HG03060 (cell line): ENCODE results near the gene SLC5A5.
"Not testable (repeated sequence)": the region's sequence is repeated elsewhere in the genome, so short reads cannot be mapped to it uniquely, and the experiment has no call there.

Experiments
- ATAC-seq: cut with Tn5 transposase; IDR thresholded peaks from one replicate; pipeline ENCODE4 v1.9.1; 2021; ENCODE audit warnings: low read depth, moderate number of reproducible peaks; ENCODE audit not compliant: unreplicated experiment

The SLC5A5 gene

DNA sequence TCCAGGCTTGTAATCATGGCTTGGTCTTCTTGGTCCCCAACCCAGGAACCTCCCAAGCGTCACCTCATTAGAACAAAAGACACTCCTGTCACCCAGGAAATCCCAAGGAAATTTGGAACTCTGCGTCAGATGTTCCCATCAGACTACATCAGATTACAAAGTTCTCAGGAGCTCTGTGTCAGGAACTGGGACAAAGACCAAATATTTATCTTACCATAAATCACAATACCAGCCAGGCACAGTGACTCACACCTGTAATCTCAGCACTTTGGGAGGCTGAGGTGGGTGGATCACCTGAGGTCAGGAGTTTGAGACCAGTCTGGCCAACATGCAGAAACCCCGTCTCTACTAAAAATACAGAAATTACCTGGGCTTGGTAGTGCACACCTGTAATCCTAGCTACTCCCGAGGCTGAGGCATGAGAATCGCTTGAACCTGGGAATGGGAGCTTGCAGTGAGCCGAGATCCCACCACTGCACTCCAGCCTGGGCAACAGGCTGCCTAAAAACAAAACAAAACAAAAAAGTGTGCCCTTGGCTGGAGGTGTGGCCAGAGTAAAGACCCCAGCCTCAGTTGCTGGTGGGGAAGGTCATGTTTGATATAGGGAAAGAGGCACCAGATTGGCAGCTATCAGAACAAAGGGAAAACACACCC is 44.3 kb downstream of the SLC5A5 start:
- ATAC-seq: no peak

DNA sequence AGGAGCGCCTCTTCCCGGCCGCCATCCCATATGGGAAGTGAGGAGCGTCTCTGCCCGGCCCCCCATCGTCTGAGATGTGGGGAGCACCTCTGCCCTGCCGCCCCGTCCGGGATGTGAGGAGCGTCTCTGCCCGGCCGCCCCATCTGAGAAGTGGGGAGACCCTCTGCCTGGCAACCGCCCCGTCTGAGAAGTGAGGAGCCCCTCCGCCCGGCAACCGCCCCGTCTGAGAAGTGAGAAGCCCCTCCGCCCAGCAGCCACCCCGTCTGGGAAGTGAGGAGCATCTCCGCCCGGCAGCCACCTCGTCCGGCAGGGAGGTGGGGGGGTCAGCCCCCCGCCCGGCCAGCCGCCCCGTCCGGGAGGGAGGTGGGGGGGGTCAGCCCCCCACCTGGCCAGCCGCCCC is 46.4 kb downstream of the SLC5A5 start:
- not testable (repeated sequence) for ATAC-seq

DNA sequence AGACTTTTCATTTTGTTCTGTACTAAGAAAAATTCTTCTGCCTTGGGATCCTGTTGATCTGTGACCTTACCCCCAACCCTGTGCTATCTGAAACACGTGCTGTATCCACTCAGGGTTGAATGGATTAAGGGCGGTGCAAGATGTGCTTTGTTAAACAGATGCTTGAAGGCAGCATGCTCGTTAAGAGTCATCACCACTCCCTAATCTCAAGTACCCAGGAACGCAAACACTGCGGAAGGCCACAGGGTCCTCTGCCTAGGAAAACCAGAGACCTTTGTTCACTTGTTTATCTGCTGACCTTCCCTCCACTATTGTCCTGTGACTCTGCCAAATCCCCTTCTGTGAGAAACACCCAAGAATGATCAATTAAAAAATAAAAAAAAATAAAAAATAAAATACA is 47.4 kb downstream of the SLC5A5 start:
- not testable (repeated sequence) for ATAC-seq

DNA sequence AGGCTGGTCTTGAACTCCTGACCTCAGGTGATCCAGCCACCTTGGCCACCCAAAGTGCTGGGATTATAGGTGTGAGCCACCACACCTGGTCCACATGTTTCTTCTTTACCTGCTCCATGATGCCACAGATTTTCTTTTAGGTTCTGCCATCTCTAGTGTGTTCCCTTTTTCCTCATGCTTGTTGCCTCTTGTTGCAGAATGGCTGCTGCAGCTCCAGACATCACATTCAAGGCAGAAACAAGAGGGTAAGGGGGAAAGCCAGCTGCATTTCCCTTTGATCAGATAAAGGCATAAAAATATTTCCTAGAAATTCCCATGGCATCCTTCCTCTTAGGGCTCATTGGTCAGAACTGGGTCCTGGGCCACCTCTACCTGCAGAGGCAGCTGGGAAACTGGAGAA is 48.8 kb downstream of the SLC5A5 start:
- ATAC-seq: no peak

DNA sequence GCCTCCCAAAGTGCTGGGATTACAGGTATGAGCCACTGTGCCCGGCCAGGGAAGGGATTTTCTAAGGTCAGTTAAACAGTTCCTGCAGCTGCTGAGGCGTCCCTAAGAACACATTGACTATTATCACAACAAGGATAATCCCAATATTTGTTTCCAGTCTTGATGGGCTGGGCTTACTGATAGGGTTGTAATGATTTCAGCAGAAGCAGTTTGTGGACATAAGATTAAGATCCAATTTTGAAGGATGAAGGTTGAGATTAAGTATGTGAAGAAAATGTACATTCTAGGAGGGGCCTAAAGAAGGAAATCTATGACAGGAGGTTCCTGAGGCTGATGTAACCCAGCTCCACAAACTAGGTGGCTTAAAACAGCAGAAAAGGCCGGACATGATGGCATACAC is 50.4 kb downstream of the SLC5A5 start:
- no peak for ATAC-seq

DNA sequence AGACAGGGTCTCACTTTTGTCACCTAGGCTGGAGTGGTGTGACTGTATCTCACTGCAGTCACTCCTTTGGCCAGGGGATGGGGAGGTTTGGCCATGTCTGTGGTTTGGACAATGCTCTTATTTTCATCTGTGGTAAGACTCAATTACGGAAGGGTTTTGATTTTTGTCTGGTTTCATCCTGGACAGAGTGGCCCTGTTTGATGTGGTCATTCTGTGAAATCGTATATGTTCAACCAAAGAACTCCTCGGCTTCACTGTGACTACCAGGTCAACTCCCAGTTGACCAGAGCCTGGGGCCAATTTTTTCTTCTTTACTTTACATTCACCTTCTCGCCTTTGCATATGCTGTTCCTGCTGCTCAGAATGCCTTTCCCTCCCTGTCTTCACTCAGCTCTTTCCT is 54.3 kb downstream of the SLC5A5 start:
- no peak for ATAC-seq

DNA sequence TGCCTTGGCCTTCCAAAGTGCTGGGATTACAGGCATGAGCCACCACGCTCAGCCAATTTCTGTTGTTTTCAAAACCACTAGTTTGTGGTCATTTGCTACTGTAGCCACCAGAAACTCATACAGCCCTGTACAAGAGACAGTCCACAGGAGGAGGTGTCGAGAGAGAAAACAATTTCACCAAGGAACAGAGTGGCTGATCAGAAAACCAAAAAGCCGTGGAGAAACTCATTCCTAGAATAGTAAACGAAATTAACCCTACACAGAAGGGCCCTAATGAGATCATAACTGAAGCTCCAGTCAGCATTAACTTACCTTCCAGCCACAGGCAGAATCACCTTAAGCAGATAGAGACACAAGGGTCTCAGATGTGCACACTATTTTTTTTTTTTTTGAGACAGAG is 57.3 kb downstream of the SLC5A5 start:
- ATAC-seq: no peak

DNA sequence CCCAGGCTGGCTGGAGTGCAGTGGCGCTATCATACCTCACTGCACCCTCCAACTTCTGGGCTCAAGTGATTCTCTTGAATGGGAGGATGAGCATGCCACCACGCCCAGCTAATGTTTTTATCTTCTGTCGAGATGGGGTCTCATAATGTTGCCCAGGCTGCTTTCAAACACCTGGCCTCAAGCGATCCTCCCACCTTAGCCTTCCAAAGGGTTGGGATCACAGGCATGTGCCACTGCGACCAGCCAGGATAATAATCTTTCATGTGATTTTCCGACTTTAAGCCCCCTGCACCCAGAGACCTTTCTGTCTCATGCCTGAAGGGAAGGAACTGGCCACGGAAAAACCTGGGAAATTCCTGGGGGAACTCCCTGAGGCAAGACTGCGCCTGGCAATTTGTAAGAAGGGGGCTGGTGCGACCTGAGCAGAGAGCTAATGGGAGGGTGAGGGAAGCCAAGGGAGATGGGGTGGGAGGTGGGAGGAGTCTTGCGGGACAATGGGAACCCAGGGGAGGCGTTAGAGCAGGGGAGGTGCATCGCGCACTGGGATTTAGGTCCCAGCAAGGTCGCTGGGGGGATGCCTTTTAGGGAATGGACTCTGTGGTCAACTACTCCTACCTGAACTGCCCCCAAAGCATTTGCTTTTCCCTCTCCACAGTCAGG is 59.9 kb downstream of the SLC5A5 start:
- no peak for ATAC-seq

DNA sequence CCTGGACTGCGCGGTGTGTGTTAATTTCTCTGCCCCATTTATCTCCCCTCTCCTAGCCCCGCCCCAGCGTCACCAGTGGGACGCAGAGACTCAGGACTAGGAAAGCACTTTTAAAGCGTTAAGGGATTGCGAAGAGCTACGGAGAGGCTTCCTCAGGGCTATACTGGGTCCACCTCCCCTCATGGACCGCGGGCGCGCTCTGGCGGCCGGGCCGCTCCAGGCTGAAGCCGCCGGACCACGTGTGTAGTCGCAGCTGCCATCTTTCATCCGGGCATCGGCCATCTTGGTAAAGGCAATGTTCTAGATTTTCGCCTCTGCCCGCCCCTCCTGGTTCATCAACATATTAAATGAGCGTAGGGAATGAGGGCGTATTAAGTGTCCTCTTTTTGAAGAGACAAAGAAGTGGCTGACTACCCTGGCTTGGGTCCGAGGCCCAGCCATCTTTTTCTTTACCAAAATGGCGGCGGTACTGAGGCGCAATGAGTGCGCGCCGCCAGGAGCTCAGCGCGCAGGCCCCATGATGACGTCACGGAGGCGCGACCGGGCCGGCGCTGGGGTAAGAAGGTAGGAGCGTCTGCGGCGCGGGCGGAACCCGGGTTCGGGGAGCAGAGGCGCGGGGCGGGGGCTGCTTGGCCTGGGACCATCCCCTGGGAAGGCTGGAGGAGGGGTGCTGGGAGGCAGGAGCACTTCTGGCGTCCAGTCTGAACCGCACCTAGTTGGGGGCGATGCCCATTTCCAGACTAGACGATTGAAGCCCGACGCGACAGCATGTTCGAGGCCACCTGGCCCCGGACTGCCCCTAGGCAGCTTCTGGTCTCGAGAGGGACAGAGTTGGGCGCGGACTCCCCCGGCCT is 61.0 kb downstream of the SLC5A5 start, which contains the start of gene CCDC124:
CCDC124 (plus strand) TSS at position 531 of the 854 bp plus-strand sequence. CDS start 3,406 bp downstream, outside the sequence.
- ATAC-seq: peak; percentile 71

DNA sequence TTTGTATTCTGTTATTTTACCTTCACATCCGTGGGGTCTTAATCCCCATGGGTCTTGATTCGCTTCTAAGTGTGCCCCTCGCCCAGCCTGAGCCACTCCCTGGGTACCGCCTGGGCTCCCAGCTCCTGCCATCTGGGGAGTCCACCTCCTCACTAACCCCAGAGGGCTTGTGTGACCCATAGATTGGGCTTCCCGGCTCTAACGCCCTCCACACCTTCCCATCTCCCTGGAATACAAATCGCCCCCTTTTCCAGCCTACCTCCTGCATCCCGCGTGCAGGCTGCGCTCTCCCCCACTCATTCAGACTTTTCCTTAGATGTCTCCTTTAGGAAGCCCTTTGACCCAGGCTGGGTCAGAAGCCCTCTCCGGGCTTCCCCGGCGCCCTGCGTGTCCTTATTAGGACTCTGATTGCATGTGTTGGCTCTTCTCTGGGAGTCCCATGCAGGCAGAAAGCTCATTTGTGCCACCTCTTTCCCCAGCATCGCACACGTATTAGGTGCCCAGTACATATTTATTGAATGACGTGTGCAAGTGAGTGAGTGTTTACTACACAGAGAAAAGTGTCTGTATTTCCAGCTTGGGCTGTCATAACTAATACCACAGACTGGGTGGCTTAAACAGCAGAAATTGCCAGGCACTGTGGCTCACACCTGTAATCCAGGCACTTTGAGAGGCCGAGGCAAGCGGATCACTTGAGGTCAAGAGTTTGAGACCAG is 61.8 kb downstream of the SLC5A5 start:
- no peak for ATAC-seq

DNA sequence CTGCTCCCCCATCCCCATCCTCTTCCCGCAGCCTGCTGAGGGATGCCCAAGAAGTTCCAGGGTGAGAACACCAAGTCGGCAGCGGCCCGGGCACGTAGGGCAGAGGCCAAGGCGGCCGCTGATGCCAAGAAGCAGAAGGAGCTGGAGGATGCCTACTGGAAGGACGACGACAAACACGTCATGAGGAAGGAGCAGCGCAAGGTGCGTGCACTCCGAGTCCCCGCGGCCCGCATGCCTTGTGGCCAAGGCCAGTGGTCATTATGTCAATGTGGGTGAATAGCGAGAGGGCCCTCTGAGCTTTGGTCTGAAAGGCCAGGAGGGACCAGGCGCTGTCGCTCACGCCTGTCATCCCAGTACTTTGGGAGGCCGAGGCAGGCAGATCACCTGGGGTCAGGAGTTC is 64.6 kb downstream of the SLC5A5 start:
- no peak for ATAC-seq

DNA sequence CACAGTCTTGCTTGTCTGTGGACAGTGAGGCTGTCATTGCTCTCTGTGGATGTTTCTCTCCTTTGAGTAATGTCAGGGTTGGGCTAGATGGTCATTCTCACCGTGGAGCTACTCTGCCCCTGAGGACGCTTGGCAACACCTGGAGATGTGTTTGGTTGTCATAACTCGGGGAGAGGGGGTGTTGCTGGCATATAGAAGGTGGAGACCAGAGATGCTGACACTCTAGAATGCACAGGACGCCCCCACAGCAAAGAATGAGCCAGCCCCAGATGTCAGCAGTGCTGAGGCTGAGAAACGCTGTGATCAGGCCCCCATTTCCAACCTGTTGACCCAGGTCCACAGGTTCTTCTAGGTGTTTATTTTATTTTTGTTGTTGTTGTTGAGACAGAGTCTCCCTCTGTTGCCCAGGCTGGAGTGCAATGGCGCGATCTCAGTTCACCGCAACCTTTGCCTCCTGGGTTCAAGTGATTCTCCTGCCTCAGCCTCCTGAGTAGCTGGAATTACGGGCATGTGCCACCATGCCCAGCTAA is 65.7 kb downstream of the SLC5A5 start:
- ATAC-seq: no peak

DNA sequence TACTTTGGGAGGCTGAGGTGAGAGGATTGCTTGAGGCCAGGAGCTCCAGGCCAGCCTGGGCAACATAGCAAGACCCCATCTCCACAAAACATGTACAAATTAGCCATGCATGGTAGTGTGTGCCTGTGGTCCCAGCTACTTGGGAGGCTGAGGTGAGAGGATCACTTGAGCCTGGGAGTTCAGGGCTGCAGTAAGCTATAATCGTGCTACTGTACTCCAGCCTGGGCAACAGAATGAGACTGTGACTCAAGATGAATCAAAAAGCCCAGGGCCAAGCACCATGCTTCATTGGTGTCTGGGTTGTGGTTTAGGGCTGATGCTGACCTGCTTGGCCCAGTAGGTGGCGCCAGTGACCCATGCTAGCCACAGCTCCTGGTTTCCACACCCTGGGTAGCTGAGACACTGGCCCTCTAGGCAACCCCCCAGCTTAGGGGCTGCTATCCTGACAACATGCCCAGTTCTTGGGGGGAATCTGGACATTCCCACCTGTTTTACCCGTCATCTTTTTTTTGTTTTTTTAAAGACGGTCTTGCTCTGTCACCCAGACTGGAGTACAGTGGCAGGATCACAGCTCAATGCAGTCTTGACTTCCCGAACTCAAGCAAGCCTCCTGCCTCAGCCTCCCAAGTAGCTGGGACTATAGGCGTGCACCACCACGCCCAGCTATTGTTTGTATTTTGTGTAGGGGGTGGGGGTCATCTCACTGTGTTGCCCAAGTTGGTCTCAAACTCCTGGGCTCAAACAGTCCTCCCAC is 66.5 kb downstream of the SLC5A5 start:
- ATAC-seq: no peak

DNA sequence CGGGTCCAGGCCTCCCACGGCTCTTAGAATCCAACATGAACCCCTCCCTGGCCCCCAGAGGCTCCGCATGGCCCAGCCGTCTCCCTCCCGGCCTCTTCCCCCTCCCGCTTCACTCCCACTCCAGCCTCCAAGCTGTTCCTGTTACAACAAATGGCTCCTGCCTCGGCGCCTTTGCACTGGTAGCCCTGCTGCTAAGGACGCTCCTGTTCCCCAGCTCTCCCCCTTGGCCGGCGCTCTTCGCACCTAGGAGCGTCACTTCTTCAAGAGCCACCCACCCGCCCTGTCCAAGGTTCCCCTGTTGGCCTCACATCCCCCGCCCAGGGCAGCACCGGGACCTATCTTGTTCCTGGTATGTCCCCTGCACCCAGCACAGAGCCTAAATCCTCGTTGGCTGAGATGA is 70.4 kb downstream of the SLC5A5 start:
- ATAC-seq: no peak

DNA sequence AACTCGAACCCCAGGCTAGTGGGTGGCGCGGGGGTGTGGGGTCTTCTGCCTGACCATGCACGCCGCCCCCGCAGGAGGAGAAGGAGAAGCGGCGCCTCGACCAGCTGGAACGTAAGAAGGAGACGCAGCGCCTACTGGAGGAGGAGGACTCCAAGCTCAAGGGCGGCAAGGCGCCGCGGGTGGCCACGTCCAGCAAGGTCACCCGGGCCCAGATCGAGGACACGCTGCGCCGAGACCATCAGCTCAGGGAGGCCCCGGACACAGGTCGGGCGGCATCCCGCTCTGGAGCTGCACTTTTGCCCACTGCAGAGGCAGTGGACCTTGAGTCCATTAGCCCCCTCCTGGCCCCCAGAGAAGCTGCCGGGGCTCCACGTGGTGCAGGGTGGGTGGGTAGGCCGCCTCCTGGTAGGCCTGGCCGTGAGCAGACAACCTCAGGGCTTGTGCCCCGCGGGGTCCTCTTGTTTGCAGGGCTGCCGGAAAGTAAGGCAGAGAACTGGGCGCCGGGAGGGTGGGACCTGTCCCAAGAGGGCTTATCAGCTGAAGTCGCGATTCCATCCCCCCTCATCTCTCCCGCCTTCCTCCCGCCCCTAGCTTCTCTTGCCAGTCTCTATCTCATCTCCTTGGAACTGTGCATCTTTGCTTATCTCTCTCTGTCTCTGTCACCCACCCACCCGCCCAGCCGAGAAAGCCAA is 71.0 kb downstream of the SLC5A5 start:
- ATAC-seq: no peak

DNA sequence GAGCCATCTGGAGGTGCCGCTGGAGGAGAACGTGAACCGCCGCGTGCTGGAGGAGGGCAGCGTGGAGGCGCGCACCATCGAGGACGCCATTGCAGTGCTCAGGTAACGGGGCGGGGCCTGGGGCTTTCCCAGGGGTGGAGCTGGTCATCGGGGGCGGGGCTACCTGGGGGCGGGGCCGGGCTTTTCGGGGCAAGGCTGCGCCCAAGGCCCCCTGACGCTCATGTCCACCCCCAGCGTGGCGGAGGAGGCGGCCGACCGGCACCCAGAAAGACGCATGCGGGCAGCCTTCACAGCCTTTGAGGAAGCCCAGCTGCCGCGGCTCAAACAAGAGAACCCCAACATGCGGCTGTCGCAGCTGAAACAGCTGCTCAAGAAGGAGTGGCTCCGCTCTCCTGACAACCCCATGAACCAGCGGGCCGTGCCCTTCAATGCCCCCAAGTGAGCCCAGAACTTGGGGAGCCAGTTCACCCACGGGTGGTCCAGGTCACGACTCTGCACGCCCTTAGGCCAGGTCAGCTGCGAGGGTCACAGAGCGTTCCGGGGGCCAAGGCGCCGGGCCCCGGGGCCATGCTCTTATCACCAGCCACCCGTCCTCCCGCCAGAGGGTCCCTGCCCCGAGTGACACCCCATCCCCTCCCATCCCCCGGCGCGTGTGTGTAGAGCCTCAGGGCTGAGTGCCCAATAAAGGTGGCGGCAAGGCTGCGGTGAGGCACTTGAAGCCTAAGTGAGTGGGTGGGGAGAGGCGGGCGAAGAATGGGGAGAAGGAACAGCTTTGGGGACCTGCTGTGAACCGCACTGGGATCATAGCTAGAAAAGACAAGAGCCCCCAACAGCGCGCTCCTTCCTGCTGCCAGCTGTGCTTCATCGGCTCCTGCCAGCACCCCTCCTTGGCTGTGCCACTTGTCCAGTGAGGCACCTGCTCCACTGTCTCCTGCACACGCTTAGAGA is 71.8 kb downstream of the SLC5A5 start:
- no peak for ATAC-seq

DNA sequence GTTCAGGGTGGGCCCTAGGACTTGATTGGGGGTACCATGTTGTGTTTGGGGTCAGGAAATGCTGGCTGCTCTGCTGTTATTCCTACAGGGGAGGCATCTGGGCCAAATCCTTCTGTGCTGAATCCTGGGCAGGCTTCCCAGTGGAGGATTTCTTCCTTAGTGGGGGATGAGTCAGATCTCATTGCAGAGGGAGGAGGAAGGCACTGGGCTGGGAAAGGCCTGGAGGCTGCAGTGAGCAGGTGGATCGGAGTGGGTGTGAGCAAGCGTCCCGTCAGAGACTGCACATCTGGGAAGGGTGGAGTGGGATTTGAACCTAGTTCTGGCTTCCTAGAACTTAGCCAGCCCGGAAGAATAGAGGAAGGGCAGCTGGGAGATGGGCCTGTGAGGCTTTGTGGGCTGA is 72.6 kb downstream of the SLC5A5 start:
- ATAC-seq: no peak
